Amniotic epithelial cell (primary cell): ENCODE data around the gene MYH7.

Source experiments
- DNase-seq: peaks from one replicate; pipeline ENCODE4 v3.0.0-alpha.2; 2010; ENCODE audit warnings: low read depth

The MYH7 gene

GRCh38 chr14:23366426-23366921, 69.0 kb downstream of the MYH7 start:
- peak; percentile 14 for DNase-seq

DNA sequence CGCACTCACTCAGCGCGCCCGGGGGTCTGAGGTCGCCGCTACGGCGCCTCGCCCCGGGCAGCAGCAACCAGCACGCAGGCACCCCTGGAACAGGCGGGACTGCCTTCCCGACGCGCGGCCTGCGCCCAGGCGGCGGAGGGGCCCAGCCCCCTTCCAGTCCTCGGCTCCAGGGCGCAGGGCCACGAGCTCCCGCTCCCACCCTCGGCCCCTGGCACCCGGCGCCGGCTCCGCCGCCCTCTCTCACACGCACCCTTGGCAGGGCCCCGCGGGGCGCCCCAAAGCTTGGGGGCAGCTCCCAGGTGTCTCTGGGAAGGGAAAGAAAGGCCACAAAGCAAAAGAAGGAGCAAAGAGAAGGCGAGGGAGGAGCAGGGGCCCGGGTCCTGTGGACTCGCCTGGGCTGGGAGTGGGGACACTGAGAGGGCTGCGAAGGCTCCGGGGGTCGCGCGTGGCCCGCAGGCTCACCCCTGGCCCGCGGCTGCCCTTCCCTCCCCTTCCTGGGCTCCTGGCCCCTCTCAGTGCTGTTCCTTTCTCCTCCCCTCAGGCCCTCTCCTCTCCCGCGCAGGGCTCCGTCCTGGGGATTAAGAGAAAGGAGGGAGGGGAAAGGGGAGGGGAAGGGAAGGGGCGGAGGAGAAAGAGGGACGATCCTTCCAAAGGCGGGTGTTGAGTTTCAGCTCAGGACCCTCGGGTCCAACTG, 69.6 kb downstream of the MYH7 start:
- DNase-seq = peak; percentile 35

DNA sequence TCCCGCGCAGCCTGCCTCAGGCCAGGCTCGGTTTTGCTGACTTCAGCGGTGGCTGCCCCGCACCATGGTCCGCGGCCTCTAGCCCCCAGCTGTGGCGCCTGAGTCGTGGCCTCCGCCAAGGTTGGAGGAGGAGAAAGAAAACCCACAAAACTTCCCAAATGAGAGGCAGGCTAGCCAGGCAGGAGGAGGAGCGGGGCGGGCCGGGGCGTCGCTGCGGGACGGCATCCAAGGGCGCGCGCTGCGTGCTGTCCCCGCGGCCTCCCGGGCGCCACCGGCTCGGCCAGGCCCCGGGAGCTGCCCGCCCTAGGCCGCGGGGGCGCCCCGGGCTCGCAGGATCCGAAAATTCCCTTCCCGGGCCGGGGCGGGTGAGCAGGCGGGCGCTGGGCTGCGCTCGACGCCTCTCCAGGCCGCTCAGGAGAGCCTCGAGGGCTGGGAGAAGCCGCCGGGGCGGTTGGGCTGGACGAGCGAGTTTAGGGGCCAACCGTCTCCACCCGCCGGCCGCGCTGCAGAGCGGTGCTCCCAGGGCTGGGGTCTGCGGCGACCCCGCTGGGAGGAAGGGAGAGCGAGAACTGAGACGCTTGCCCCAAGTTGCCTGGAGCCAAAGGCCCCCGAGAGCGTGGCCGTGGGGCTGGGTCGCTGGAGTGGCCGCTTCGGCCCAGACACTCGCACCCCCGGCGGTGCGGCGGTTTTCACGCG, 70.3 kb downstream of the MYH7 start, which contains the start of gene EFS:
Gene EFS (minus strand): TSS at position 137 of the 696 bp plus-strand sequence. CDS start 147 bp downstream, outside the sequence.
- no peak for DNase-seq

GRCh38 chr14:23364164-23365035, 71.1 kb downstream of the MYH7 start:
- no peak for DNase-seq
